Sigmoid colon (tissue), 7 donors: ENCODE results near the gene MCF2L. TPM values are rescaled to one million over a fixed set of nuclear protein-coding genes. Genes with fewer than 3 reads are reported as not detected.

ENCODE experiments used
- DNase-seq: peaks from one replicate; pipeline ENCODE4 v3.0.0-alpha.2; 2019
- H3K27ac ChIP-seq, 4 donors: fragments of 200-600 bp; sonication (generic); one replicate each; pipeline ENCODE4 v1.5.1; 2016 to 2019; ENCODE audit warnings: mild to moderate bottlenecking in 1 of 4
- H3K27me3 ChIP-seq, 3 donors: fragments of 200-600 bp; sonication (generic); one replicate each; pipeline ENCODE4 v1.5.1; 2019; ENCODE audit warnings: mild to moderate bottlenecking in 1 of 3
- H3K36me3 ChIP-seq, 4 donors: fragments of 200-600 bp; sonication (generic); one replicate each; pipeline ENCODE4 v1.5.1; 2016 to 2019
- H3K4me1 ChIP-seq, 4 donors: fragments of 200-600 bp; sonication (generic); one replicate each; pipeline ENCODE4 v1.5.1; 2017 to 2019
- H3K4me3 ChIP-seq, 4 donors: fragments of 200-600 bp; sonication (generic); one replicate each; pipeline ENCODE4 v1.5.1; 2017 to 2019; ENCODE audit warnings: mild to moderate bottlenecking in 2 of 4, moderate library complexity in 1 of 4
- H3K9me3 ChIP-seq, 4 donors: fragments of 200-600 bp in 3 of 4; sonication (generic) in 3 of 4; one replicate each; pipeline versions ENCODE4 v1.5.1 to v1.6.1; 2013 to 2019
- EP300 ChIP-seq, 4 donors: sonication (generic); formaldehyde crosslinking; IDR thresholded peaks; one replicate each; pipeline ENCODE4 v1.6.1; 2017; ENCODE audit warnings: antibody characterized with exemption in 4 of 4
- POLR2A ChIP-seq, 2 donors: fragments of 450-650 bp; IDR thresholded peaks; one replicate each; pipeline ENCODE4 v1.6.1; 2016; ENCODE audit warnings: antibody characterized with exemption in 2 of 2, mild to moderate bottlenecking in 2 of 2, moderate library complexity in 2 of 2
- POLR2AphosphoS5 ChIP-seq, 4 donors: sonication (generic); formaldehyde crosslinking; IDR thresholded peaks; one replicate each; pipeline ENCODE4 v1.6.1; 2017; ENCODE audit warnings: antibody characterized with exemption in 4 of 4
- WGBS, 2 donors: extraction: QIAGEN DNeasy Blood & Tissue Kit; methylation state at CpG; one replicate each; pipeline ENCODE4 v1.1.7; 2013; 5-methylcytosine and 5-hydroxymethylcytosine counted together
- intact Hi-C: fragments of 100-400 bp; cut with DNase I; formaldehyde crosslinking; loops from one replicate; pipeline ENCODE4 v1.15.1; 2023
- polyA plus RNA-seq, 3 donors: library from polyadenylated mRNA; stranded (reverse); fragments of 200-250 nt; gene quantifications; one replicate each; pipeline ENCODE4 v1.2.3, GENCODE V29; 2013
- total RNA-seq, 4 donors: library from RNA; depleted of rRNA; stranded (reverse); fragments of >200 nt; gene quantifications; one replicate each; pipeline ENCODE4 v1.1.0, GENCODE V29; 2016
- TF ChIP-seq, protein P1 (sequence below), 4 experiments: fragments of 450-650 bp in 3 of 4; fragments of 200-600 bp in 1 of 4; IDR thresholded peaks; one replicate each; pipeline ENCODE4 v1.5.1; 2016 to 2019; ENCODE audit warnings: antibody characterized with exemption in 4 of 4, mild to moderate bottlenecking in 3 of 4, moderate library complexity in 2 of 4
- donor health status: healthy with polysubstance abuse.
- donor health status: Bipolar disorder and iron deficiency.
- donor health status: healthy.

Gene MCF2L
- total and polyA plus RNA-seq, 7 donors, result 7.5 to 59.9 (median 20.2) TPM

DNA sequence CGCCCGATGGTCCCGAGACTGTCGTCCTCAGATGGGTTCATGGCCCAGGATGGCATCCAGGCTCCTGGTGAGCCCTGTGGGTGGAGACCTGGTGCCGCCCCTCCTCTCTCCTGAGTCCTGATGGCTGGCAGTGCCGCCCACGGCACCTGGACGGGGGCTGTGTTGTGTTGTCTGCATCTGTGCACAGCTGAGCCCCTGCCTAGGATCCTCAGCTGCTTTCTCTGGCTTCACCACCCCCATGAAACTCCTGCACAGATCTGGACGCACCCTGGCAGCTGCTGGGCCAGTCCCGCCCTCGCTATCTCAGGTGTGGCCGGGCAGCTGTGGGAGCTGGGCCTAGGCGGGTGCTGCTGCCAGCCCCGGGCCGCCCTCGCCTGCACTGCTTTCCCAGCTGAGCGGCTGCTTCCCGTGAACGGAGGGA, 27.7 kb downstream of the MCF2L start:
- H3K4me3 ChIP-seq, result no peak overlapping the region
- no peak for DNase-seq
- intact Hi-C loops, result no loop called here
- peaks cover 0 to 6% (median 4%) of the 10 kb centered on the region in 4 donors for H3K4me1 ChIP-seq
- no peaks in the 10 kb centered on the region for H3K36me3 ChIP-seq
- peaks cover 4 to 36% (median 5%) of the 10 kb centered on the region in 3 donors for H3K27me3 ChIP-seq
- no peak overlapping the region for H3K27ac ChIP-seq
- TF ChIP-seq POLR2A (IDR thresholded peaks at IDR 0.05) (no peak), POLR2AphosphoS5 (IDR thresholded peaks at IDR 0.05) (no peak), EP300 (IDR thresholded peaks at IDR 0.05) (no peak)
- TF ChIP-seq, protein P1, sequence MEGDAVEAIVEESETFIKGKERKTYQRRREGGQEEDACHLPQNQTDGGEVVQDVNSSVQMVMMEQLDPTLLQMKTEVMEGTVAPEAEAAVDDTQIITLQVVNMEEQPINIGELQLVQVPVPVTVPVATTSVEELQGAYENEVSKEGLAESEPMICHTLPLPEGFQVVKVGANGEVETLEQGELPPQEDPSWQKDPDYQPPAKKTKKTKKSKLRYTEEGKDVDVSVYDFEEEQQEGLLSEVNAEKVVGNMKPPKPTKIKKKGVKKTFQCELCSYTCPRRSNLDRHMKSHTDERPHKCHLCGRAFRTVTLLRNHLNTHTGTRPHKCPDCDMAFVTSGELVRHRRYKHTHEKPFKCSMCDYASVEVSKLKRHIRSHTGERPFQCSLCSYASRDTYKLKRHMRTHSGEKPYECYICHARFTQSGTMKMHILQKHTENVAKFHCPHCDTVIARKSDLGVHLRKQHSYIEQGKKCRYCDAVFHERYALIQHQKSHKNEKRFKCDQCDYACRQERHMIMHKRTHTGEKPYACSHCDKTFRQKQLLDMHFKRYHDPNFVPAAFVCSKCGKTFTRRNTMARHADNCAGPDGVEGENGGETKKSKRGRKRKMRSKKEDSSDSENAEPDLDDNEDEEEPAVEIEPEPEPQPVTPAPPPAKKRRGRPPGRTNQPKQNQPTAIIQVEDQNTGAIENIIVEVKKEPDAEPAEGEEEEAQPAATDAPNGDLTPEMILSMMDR (IDR thresholded peaks at IDR 0.05), result no peak
- 16 to 72% methylated on average over 19 of the region's 19 CpGs for WGBS, 2 donors
- no peaks in the 10 kb centered on the region for H3K9me3 ChIP-seq

DNA sequence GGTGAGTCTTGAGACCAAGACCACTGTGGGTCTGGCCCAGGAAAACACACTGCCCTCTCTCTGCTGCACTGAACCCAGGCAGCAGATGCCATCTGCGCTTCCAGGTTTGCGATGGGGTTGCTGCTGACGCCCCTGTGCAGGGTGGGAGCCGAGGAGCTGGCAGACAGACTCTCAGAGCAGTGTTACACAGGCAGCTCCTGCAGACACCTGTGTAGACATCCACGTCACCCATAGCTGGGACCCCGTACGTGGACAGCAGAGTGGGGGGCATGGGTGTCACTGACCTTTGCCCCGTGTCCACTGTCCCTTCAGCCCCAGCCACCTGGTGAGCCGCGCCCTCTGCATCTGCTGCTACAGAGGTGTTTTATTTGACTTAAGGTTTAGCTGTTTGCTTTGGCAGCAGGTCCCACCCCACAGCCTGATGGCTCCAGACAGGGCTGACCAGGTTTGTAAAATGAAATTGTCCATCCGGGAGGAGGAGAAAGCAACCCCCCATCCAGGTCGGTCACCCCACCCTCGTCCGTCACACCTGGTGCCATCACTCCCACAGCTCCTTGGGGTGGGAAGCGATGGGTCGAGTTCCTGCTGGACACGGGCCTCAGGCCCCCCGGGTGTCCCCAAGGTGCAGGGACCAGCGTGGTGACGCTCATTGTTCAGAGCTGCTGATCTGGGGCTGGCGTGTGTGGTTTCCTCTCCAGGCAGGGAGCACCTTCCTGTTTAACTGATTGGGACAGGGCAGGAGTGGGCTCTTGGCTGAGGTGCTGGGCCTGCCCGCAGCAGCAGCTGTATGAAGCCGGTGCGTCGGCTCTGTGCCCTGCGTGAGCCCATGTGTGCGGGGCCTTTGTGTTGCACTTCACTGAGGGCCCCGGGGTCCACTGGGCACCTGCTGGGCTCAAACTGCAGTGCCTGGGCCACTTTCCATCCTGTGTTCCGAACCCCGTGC, 28.4 kb downstream of the MCF2L start:
- H3K4me1 ChIP-seq, result peaks cover 0 to 10% (median 8%) of the 10 kb centered on the region in 4 donors

DNA sequence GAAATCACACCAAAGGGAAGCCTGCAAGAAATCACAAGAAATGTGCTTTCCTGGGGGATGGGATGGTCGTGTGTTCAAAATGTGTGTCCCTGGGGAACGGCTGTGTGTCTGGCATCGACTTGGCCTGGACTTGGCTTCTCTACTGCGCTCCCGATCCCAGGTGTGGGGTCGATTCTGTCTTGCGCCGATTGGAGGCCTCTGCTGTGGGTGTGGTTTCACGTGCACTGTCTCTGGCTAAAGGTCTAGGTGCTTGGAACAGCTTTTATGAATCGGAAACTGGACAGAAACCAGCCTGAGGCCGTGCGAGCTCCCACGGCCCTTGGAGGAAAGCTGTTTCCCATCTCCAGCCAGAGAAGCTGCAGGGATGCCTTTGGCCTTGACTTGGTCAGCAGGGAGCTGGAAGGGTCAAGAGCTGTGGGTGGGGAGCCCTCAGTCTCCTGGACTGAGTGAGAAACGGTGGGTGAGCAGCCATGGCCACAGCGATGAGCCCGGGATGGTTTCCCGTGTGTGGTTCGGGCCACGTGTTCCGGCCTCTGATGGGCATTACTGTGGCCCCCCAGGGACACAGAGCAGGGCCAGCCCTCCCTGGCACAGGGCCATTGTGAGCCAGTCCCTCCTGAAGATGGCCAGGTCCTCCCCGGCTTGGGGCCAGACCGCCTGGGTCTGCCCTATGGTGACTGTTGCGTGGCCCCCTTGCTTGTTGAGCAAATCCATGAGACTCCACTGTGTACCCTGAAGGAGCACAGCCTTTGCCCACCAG, 29.7 kb downstream of the MCF2L start:
- Histone ChIP-seq H3K27me3 (peaks cover 10 to 55% (median 12%) of the 10 kb centered on the region in 3 donors), H3K9me3 (no peaks in the 10 kb centered on the region), H3K27ac (no peak overlapping the region), H3K4me1 (peaks cover 0 to 10% (median 8%) of the 10 kb centered on the region in 4 donors), H3K4me3 (no peak overlapping the region), H3K36me3 (no peaks in the 10 kb centered on the region)
- no peak for DNase-seq
- WGBS, 2 donors, result 40 to 74% methylated on average over 23 of the region's 23 CpGs
- no peak for TF ChIP-seq EP300 (IDR thresholded peaks at IDR 0.05)
- no peak for TF ChIP-seq POLR2AphosphoS5 (IDR thresholded peaks at IDR 0.05)
- no peak for TF ChIP-seq POLR2A (IDR thresholded peaks at IDR 0.05)
- TF ChIP-seq, protein P1 (IDR thresholded peaks at IDR 0.05), result no peak
- intact Hi-C loops, result no loop called here

More for the DNA sequence above, 28.4 kb downstream of the MCF2L start:
- WGBS, 2 donors, result 25 to 56% methylated on average over 30 of the region's 30 CpGs
- intact Hi-C loops, result no loop called here
- Histone ChIP-seq H3K27me3 (peaks cover 10 to 44% (median 12%) of the 10 kb centered on the region in 3 donors), H3K27ac (no peak overlapping the region), H3K36me3 (no peaks in the 10 kb centered on the region), H3K4me3 (no peak overlapping the region), H3K9me3 (no peaks in the 10 kb centered on the region)
- no peak for DNase-seq
- peak in 1 of 4 donors; percentile 8 for TF ChIP-seq POLR2AphosphoS5 (IDR thresholded peaks at IDR 0.05)
- TF ChIP-seq, protein P1 (IDR thresholded peaks at IDR 0.05), result no peak

- TF ChIP-seq POLR2AphosphoS5 (IDR thresholded peaks at IDR 0.05), result no peak
- no peak for TF ChIP-seq EP300 (IDR thresholded peaks at IDR 0.05)
- TF ChIP-seq, protein P1 (IDR thresholded peaks at IDR 0.05), result no peak
- TF ChIP-seq POLR2A (IDR thresholded peaks at IDR 0.05), result no peak
- WGBS, 2 donors, result 92 to 93% methylated on average over 32 of the region's 32 CpGs
- intact Hi-C loops, result no loop called here
These were observed 30.6 kb downstream of the MCF2L start for GRCh38 chr13:112999414-113000177.

More at GRCh38 chr13:112999414-113000177, 30.6 kb downstream of the MCF2L start:
- Histone ChIP-seq H3K4me3 (no peak overlapping the region), H3K27ac (no peak overlapping the region), H3K4me1 (peaks cover 0 to 10% (median 8%) of the 10 kb centered on the region in 4 donors), H3K27me3 (peaks cover 10 to 60% (median 12%) of the 10 kb centered on the region in 3 donors), H3K36me3 (no peaks in the 10 kb centered on the region), H3K9me3 (no peaks in the 10 kb centered on the region)
- DNase-seq, result no peak
